IMR-90 (cell line): Measurements from ENCODE around the gene GSTK1.

Experiments used
- BHLHE40 ChIP-seq: fragments of 150-350 bp; IDR thresholded peaks from 2 replicates; pipeline ENCODE4 v1.6.1; 2016; ENCODE audit warnings: mild to moderate bottlenecking, low read depth, low read length
- CEBPB ChIP-seq: IDR thresholded peaks from 2 replicates; pipeline ENCODE4 v1.6.1; 2012; ENCODE audit warnings: low read depth, low read length, improper control_type of control experiment
- CHD1 ChIP-seq: IDR thresholded peaks from 2 replicates; pipeline ENCODE4 v1.6.1; 2012; ENCODE audit warnings: low read depth, low read length, improper control_type of control experiment
- FOS ChIP-seq: fragments of 150-350 bp; IDR thresholded peaks from 2 replicates; pipeline ENCODE4 v1.6.1; 2016; ENCODE audit warnings: low read depth, low read length
- MAFK ChIP-seq: IDR thresholded peaks from 2 replicates; pipeline ENCODE4 v1.6.1; 2012; ENCODE audit warnings: low read depth, low read length, improper control_type of control experiment
- MAZ ChIP-seq: IDR thresholded peaks from 2 replicates; pipeline ENCODE4 v1.6.1; 2012; ENCODE audit warnings: low read depth, mild to moderate bottlenecking, low read length, improper control_type of control experiment, moderate library complexity, borderline replicate concordance
- MXI1 ChIP-seq: IDR thresholded peaks from 2 replicates; pipeline ENCODE4 v1.6.1; 2012; ENCODE audit warnings: low read depth, mild to moderate bottlenecking, low read length, moderate library complexity, borderline replicate concordance
- POLR2A ChIP-seq: IDR thresholded peaks from 2 replicates; pipeline ENCODE4 v1.6.1; 2012; ENCODE audit warnings: mild to moderate bottlenecking, low read depth, low read length
- RAD21 ChIP-seq: IDR thresholded peaks from 2 replicates; pipeline ENCODE4 v1.6.1; 2012; ENCODE audit warnings: low read length, improper control_type of control experiment
- RCOR1 ChIP-seq: IDR thresholded peaks from 2 replicates; pipeline ENCODE4 v1.6.1; 2012; ENCODE audit warnings: mild to moderate bottlenecking, low read length, improper control_type of control experiment; ENCODE audit not compliant: insufficient replicate concordance
- RFX5 ChIP-seq: IDR thresholded peaks from 2 replicates; pipeline ENCODE4 v1.8.0; 2012; ENCODE audit warnings: low read depth, mild to moderate bottlenecking, low read length, moderate library complexity
- SMC3 ChIP-seq: fragments of 150-350 bp; IDR thresholded peaks from 2 replicates; pipeline ENCODE4 v1.6.1; 2016; ENCODE audit warnings: low read depth, mild to moderate bottlenecking, antibody characterized with exemption, low read length, moderate library complexity
- TF ChIP-seq, protein P1 (sequence below): conservative IDR thresholded peaks from 2 replicates; pipeline ENCODE4 v1.5.1; 2012; ENCODE audit warnings: mild to moderate bottlenecking, low read depth, low read length, improper control_type of control experiment
- TF ChIP-seq, protein P2 (sequence below): fragments of 150-350 bp; IDR thresholded peaks from 2 replicates; pipeline ENCODE4 v1.6.1; 2017; ENCODE audit warnings: mild to moderate bottlenecking, antibody characterized with exemption, low read length, low read depth

DNA sequence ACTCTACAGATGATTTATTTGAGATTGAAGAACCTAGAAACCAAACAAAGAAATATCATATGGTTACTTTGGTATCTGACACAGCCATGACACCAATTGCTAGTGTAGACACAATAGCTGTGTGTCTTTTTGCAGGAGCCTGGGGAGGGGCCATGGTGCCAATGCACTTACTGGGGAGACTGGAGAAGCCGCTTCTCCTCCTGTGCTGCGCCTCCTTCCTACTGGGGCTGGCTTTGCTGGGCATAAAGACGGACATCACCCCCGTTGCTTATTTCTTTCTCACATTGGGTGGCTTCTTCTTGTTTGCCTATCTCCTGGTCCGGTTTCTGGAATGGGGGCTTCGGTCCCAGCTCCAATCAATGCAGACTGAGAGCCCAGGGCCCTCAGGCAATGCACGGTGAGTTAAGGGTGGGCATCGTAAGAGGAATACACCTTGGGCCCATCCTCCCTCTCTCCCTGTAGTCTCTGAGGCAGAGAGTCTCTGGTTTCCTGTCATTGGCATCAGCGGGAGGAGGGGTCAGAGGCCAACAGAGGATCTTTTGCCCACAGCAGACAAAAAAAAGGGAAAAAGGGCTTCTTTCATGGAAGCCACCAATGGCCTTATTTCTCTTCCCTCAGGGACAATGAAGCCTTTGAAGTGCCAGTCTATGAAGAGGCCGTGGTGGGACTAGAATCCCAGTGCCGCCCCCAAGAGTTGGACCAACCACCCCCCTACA lies 22.7 kb downstream of the GSTK1 start:
- TF ChIP-seq POLR2A (no peak), FOS (no peak), RAD21 (no peak), MAFK (no peak), RCOR1 (no peak), CEBPB (no peak), RFX5 (no peak), BHLHE40 (no peak), CHD1 (no peak), MXI1 (no peak), MAZ (no peak), SMC3 (no peak)
- TF ChIP-seq, protein P1, sequence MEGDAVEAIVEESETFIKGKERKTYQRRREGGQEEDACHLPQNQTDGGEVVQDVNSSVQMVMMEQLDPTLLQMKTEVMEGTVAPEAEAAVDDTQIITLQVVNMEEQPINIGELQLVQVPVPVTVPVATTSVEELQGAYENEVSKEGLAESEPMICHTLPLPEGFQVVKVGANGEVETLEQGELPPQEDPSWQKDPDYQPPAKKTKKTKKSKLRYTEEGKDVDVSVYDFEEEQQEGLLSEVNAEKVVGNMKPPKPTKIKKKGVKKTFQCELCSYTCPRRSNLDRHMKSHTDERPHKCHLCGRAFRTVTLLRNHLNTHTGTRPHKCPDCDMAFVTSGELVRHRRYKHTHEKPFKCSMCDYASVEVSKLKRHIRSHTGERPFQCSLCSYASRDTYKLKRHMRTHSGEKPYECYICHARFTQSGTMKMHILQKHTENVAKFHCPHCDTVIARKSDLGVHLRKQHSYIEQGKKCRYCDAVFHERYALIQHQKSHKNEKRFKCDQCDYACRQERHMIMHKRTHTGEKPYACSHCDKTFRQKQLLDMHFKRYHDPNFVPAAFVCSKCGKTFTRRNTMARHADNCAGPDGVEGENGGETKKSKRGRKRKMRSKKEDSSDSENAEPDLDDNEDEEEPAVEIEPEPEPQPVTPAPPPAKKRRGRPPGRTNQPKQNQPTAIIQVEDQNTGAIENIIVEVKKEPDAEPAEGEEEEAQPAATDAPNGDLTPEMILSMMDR = no peak
- TF ChIP-seq, protein P2, sequence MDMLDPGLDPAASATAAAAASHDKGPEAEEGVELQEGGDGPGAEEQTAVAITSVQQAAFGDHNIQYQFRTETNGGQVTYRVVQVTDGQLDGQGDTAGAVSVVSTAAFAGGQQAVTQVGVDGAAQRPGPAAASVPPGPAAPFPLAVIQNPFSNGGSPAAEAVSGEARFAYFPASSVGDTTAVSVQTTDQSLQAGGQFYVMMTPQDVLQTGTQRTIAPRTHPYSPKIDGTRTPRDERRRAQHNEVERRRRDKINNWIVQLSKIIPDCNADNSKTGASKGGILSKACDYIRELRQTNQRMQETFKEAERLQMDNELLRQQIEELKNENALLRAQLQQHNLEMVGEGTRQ = no peak
